ENCODE measurements around the gene WIPF1.

WIPF1 gene

DNA sequence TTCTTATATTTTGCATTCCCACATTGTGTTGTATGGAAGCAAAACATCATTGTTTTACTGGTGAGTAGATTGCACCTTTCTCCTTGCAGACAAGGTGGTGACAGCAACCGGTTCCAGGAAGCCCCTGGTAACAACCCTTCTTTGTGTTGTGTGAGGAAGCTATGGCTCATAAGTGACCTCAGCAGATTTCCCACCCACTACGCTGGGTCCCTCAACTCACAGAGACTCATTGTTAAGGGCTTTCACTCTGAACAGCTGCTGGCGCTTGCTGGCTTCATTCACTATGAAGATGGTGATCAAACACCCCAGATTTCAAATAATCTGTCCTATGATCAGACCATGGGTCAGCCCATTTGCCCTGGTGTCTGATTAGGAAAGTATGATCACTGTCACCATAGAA lies 53.4 kb downstream of the WIPF1 start:
- DNase-seq (ENCODE audit: low read depth in 2 of 2), result no peak

GRCh38 chr2:174540893-174541292 lies 56.7 kb downstream of the WIPF1 start:
- DNase-seq (ENCODE audit: low read depth in 2 of 2), result no peak

- DNase-seq (ENCODE audit: low read depth in 2 of 2), result no peak
Measured at GRCh38 chr2:174535757-174536703, 61.6 kb downstream of the WIPF1 start.

- no peak for DNase-seq (ENCODE audit: low read depth in 2 of 2)
Measured at GRCh38 chr2:174535083-174535482, 62.5 kb downstream of the WIPF1 start.

DNA sequence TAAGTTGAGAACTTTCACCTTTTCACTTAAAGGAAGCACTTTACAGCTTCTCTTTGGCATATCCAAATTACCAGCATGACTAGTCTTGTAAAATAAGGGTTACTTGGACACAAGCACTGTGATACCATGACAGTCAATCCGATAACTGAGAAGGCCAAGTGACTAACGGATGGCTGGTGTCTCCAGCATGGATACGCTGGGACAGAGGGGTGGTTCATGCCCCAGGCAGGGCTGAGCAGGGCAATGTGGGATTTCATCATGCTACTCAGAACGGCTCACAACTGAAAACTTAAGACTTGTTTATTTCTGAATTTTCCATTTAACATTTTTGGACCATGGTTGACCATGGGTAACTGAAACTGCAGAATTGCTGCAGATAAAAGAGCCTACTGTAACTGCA lies 67.7 kb downstream of the WIPF1 start:
- no peak for DNase-seq (ENCODE audit: low read depth in 2 of 2)

DNA sequence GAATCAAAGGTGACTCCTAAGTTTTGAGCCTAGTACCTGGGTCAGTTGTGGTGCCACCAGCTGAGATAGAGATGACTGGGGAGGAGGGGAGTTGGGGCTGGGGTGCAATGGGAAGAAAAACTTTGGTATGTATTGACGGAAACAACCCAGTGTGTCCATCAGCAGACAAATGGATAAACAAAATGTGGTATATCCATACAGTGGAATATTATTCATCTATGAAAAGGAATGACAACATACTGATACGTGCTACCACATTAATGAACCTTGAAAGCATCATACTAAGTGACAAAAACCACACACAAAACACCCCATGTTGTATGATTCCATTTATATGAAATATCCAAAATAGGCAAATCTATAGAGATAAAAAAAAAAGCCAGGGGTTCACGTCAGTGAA lies 69.6 kb downstream of the WIPF1 start:
- no peak for DNase-seq (ENCODE audit: low read depth in 2 of 2)

- DNase-seq (ENCODE audit: low read depth in 2 of 2), result no peak
Measured at GRCh38 chr2:174527101-174527721, 70.4 kb downstream of the WIPF1 start.

DNA sequence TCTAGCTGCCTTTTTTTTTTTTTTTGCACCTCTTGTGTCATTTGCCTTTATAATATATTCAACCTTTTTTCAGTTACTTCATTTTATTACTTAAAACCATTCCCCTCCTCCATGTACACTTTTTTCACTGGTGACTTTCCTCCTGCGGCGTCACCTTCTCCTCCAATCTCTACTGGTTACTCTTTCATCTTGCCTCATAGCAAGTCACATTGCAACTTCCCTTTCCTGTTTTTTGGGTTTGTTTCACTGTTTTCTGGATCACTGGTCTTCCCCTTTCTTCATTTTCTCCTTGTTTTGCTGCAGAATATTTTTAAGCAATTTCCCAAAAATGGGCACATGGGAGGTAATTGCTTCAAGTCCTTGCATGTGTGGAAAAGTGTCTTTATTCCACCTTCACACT lies 73.1 kb downstream of the WIPF1 start:
- DNase-seq (ENCODE audit: low read depth in 2 of 2), result no peak

DNA sequence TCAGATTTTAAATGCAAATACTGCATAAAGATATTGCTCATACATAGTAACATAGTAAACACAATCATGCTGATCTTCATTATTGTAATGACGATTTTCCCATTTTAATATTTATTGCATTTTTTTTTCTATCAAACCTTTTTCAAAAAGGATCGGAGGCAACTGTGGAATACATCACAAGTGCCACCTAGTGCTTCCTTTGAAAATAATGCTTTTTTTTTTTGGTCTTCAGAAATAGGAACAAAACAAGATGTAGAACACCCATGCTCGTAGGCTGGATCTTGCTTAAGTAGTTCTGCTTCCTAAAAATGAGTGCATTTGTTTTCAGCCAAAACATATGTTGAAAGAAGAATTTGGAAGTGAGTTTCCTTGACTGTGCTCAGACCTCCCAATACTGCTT lies 75.1 kb downstream of the WIPF1 start:
- DNase-seq (ENCODE audit: low read depth in 2 of 2), result no peak

- no peak for DNase-seq (ENCODE audit: low read depth in 2 of 2)
Measured at GRCh38 chr2:174518395-174518794, 79.2 kb downstream of the WIPF1 start.

DNA sequence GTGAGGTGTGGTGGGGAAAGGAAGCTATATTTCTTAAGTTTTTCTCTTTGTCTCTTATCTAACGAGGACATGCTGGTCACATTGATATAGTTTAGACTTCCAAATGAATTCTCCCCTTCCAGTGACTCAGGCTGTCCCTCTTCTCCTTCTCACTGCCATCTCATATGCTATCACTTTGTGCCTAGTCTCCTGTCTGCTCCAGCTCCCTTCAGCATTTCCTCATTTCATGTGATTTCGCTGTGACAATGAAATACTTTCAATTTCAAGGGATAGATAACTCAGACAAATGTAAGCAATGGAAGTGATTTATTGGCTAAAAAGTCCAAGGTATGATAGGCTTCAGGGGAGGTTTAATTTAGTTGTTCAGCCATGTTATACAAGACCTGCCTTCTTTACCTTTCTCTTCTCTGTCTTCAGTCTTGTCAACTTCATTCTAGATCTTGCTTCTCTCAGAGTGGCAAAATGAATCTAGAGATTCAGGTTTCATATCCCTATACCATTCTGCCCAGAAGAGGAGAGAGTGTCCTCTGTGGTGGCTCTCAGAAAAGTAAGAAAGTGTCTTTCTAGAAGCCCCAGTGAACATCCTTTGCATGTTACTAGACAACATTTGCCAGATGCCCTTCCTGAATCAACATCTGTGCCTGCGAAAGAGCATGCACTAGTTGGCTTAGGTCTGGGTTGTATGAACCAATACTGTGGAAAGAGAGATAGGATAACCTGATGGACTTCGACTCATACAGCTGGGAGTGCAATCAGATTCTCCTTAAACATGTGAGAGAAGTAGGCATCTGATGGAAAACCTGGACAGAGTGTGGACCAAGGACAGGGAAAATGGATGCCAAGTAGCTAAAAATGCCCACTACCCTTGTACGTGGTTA lies 80.9 kb downstream of the WIPF1 start:
- DNase-seq (ENCODE audit: low read depth in 2 of 2), result no peak

DNA sequence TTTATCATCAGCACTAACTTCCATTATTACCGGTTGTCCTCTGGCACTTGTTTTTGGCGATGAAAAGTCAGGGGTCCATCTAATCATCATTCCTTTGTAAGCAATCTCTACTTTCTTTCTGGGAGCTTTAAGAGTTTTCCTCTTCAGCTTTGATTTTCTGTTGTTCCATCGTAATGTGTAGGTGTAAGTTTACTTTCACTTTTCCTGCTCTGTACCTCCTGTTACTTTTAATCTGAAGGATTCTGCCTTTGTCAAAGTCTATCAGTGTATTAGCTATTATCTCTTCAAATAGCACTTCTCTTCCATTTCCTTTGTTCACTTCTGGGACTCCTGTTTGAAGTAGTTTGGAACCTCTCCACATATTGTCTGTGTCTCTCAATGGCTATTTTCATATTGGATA lies 85.3 kb downstream of the WIPF1 start:
- no peak for DNase-seq (ENCODE audit: low read depth in 2 of 2)

DNA sequence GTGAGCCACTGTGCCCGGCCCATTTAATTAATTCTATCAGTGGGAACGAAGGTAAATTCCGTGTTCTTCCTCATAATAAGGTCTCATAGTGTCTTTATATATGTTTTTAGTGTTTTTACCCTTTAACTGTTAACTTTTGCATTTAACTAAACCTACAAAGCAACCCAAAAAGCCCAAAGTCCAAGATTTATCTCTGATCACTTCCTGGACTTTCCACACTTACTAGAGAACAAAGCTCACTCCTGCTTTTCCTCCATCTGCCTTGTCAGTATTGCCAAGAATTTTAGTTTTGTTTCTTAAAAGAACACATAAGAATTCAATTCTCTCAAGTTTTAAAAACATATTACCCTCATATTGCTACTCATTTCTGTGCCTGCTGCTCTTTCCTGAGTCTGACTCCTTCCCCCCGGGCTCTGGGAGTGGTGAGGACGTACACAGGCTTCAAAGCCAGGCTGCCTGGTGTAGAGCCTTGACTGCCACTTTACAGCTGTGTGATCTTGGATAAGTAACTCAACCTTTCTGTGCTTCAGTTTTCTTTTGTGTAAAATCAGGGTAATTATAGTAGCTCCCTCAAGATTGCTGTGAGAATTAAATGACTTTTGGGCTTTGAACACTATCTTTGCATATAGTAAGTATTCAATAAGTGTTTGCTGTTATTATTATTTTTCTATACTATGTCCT lies 85.9 kb downstream of the WIPF1 start:
- DNase-seq (ENCODE audit: low read depth in 2 of 2), result no peak

DNA sequence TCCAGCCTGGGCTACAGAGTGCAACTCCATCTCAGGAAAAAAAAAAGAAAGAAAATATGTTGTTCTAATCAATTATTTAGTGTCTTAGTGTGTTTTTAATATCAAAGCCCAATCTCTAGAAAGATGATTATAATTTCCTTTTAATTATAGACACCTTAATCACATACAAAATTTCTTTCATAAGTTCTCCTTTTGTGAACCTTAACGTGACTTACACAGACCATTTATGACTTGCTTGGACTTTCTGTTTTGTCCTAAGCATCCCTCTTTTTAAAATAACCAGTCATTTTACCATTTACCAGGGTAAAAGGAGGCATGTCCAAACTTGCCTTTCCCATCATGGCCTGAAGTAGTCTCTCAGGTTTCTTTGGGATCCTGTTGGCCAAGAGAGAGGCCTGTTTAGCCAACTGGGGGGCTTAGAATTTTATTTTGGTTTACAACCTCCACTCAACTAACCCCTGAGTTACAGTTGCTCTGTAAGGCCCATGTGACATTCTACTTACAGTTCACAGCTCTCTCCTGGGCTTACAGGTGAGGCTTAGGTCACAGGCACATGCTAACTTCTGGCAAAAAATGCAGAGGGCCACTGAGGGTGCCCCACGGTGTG lies 86.9 kb downstream of the WIPF1 start:
- DNase-seq (ENCODE audit: low read depth in 2 of 2), result no peak
